ENCODE measurements around the gene DGKB. TPM values are rescaled to one million over a fixed set of nuclear protein-coding genes. Genes with fewer than 3 reads are reported as not detected.

DGKB gene
- total and polyA plus RNA-seq, 7 donors, result 0.39 to 22.4 (median 11.3) TPM; not detected in 2

DNA sequence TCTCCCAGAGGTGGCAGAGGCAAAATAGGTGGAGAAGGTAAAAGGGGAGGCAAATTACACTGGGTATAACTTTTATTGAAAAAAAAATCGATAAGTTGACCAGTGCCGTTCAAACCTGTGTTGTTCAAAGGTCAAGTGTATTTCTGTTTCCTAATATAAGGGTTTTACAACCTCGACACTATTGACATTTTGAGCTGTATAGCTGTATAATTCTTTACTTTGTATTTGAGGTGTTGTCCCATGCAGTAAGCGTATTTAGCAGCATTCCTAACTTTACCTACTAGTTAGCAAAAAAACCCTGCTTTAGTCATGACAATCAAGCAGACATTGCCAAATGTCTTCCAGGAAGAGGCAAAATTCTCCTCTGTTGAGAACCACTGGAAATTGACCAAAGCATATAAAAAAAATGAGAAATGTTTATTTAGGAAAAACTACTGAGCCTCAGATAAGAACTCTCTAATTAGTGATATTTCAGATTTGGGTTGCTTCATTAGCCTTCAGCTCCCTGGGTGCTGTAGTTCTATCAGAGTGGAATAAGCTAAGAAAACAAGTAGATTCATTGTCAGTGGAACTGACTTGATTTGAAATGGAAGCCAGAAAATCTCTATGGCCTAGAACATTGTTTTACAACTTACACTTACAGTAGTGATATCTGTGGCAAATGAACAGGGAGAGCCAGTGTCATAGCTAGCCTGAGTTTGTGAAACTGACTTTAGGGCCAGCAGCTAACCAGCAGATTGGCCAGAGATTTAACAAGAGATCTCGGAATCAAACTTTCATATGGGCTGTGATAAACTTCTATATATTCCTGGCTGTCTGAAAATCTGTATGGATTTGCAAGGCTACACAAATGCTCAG lies 331.6 kb downstream of the DGKB start:
- no peak for DNase-seq
- H3K36me3 ChIP-seq, result no peaks in the 10 kb centered on the region
- TF ChIP-seq, protein P1, sequence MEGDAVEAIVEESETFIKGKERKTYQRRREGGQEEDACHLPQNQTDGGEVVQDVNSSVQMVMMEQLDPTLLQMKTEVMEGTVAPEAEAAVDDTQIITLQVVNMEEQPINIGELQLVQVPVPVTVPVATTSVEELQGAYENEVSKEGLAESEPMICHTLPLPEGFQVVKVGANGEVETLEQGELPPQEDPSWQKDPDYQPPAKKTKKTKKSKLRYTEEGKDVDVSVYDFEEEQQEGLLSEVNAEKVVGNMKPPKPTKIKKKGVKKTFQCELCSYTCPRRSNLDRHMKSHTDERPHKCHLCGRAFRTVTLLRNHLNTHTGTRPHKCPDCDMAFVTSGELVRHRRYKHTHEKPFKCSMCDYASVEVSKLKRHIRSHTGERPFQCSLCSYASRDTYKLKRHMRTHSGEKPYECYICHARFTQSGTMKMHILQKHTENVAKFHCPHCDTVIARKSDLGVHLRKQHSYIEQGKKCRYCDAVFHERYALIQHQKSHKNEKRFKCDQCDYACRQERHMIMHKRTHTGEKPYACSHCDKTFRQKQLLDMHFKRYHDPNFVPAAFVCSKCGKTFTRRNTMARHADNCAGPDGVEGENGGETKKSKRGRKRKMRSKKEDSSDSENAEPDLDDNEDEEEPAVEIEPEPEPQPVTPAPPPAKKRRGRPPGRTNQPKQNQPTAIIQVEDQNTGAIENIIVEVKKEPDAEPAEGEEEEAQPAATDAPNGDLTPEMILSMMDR (IDR thresholded peaks at IDR 0.05), result no peak
- TF ChIP-seq POLR2A (IDR thresholded peaks at IDR 0.05) (no peak), EP300 (IDR thresholded peaks at IDR 0.05) (no peak), POLR2AphosphoS5 (IDR thresholded peaks at IDR 0.05) (no peak)
- H3K4me3 ChIP-seq, result no peak overlapping the region
- no peak overlapping the region for H3K27ac ChIP-seq
- no peaks in the 10 kb centered on the region for H3K9me3 ChIP-seq
- no peaks in the 10 kb centered on the region for H3K27me3 ChIP-seq
- no peaks in the 10 kb centered on the region for H3K4me1 ChIP-seq
- intact Hi-C loops (cut with DNase I), result no loop called here
- WGBS, 2 donors, result 17 to 69% methylated on average over 5 of the region's 5 CpGs

DNA sequence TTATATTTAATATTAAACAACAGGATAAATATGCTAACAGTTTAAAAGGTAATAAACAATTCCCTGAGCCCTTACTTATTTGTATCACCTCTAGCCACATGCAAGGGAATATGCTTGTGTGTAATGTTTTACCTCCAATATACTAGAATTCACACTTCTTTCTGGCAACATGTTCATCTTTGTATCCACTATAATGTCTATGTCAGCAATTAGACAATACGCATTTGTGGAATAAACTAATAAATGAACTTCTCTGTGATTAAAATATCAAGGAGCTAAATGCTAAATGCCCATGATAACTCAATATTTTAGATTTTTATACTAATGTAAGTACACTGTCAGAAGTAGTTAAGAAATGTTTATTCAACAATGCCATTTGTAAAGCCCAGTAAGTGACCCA lies 350.5 kb downstream of the DGKB start:
- H3K4me3 ChIP-seq, result no peak overlapping the region
- no peak for DNase-seq
- no peak for TF ChIP-seq EP300 (IDR thresholded peaks at IDR 0.05)
- TF ChIP-seq POLR2AphosphoS5 (IDR thresholded peaks at IDR 0.05), result no peak
- TF ChIP-seq POLR2A (IDR thresholded peaks at IDR 0.05), result no peak
- TF ChIP-seq, protein P1 (IDR thresholded peaks at IDR 0.05), result no peak
- no peaks in the 10 kb centered on the region for H3K27me3 ChIP-seq
- 91 to 93% methylated on average over 1 of the region's 1 CpG for WGBS, 2 donors
- no peaks in the 10 kb centered on the region for H3K9me3 ChIP-seq
- no peaks in the 10 kb centered on the region for H3K36me3 ChIP-seq
- intact Hi-C loops (cut with DNase I), result no loop called here
- H3K27ac ChIP-seq, result no peak overlapping the region
- no peaks in the 10 kb centered on the region for H3K4me1 ChIP-seq

DNA sequence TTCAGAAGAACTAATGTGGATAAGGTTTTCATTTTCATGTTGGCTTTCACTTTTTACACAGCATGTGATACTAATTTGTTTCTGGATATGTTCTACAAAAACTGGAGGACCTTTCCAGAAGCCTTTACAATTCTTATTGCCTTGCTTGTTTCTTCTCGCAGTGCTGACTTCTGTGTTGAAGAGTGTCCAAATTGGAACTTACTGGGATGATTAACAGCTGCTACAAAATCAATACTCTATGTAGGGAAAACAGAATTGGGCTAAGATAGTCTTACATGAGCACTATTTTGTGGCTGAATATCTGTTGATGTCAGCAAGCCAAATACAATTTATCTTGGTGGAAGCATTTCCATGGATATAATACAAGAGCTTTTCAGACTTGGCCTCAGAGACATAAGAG lies 351.2 kb downstream of the DGKB start:
- intact Hi-C loops (cut with DNase I), result no loop called here
- no peak overlapping the region for H3K4me3 ChIP-seq
- WGBS, 2 donors, result 76 to 83% methylated on average over 1 of the region's 1 CpG
- no peak for DNase-seq
- H3K27me3 ChIP-seq, result no peaks in the 10 kb centered on the region
- no peak overlapping the region for H3K27ac ChIP-seq
- no peaks in the 10 kb centered on the region for H3K36me3 ChIP-seq
- TF ChIP-seq POLR2AphosphoS5 (IDR thresholded peaks at IDR 0.05) (no peak), POLR2A (IDR thresholded peaks at IDR 0.05) (no peak), EP300 (IDR thresholded peaks at IDR 0.05) (no peak)
- TF ChIP-seq, protein P1 (IDR thresholded peaks at IDR 0.05), result no peak
- H3K9me3 ChIP-seq, result no peaks in the 10 kb centered on the region
- H3K4me1 ChIP-seq, result no peaks in the 10 kb centered on the region

DNA sequence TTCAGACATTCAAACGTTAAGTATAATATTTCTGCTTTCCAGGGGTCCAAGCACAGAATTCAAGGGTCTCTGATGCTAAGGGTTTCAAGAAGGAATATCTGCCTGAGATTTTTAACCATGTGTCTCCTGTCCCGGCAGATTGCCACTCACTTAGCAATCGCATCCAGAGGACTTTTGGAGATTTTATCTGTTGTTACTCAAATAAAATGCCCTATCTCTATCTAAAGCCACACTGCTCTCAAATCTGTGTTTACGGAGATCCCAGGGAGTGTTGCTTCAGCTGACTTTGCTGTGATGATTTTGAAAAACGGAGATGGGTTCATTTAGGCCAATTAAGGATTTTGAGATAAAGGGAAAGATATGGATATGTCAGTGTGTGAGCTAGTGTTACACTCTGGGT lies 359.9 kb downstream of the DGKB start:
- TF ChIP-seq, protein P1 (IDR thresholded peaks at IDR 0.05), result no peak
- TF ChIP-seq POLR2A (IDR thresholded peaks at IDR 0.05) (no peak), POLR2AphosphoS5 (IDR thresholded peaks at IDR 0.05) (no peak), EP300 (IDR thresholded peaks at IDR 0.05) (no peak)
- H3K36me3 ChIP-seq, result no peaks in the 10 kb centered on the region
- intact Hi-C loops (cut with DNase I), result no loop called here
- H3K4me1 ChIP-seq, result no peaks in the 10 kb centered on the region
- H3K9me3 ChIP-seq, result no peaks in the 10 kb centered on the region
- DNase-seq, result no peak
- H3K27ac ChIP-seq, result no peak overlapping the region
- H3K27me3 ChIP-seq, result no peaks in the 10 kb centered on the region
- no peak overlapping the region for H3K4me3 ChIP-seq
- 79 to 80% methylated on average over 5 of the region's 5 CpGs for WGBS, 2 donors

Measured in sigmoid colon (tissue), 7 donors.